ENCODE data around the gene MFAP5. TPM values are rescaled to one million over a fixed set of nuclear protein-coding genes. Genes with fewer than 3 reads are reported as not detected.

MFAP5 gene
- polyA plus RNA-seq, 1 donor (not counting 4 experiments of a cell fraction or from before 2014, with no cell fraction given) = 317 TPM

DNA sequence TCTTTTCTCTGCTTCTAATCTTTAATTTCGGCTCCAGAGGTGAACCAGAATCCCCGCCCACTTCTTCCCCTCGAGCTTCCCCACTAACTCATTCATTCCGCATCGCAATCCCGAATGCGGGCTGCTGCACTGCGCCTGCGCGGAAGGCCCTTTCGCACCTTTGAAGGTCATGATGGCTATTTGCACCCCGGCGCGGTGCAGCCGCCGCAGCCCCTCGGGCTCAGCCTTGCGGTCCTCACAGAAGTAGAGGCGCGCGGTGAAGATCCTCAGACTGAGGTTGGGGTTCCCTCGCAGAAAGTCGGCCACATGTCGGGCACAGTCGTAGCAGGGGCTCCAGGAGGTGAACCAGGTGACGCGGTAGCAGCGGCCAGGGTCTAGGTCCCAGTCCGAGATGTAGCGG is 57.6 kb downstream of the MFAP5 start:
- no peak for TF ChIP-seq EZH2 (IDR thresholded peaks at IDR 0.05; ENCODE audit: low read length)
- TF ChIP-seq, protein P1, sequence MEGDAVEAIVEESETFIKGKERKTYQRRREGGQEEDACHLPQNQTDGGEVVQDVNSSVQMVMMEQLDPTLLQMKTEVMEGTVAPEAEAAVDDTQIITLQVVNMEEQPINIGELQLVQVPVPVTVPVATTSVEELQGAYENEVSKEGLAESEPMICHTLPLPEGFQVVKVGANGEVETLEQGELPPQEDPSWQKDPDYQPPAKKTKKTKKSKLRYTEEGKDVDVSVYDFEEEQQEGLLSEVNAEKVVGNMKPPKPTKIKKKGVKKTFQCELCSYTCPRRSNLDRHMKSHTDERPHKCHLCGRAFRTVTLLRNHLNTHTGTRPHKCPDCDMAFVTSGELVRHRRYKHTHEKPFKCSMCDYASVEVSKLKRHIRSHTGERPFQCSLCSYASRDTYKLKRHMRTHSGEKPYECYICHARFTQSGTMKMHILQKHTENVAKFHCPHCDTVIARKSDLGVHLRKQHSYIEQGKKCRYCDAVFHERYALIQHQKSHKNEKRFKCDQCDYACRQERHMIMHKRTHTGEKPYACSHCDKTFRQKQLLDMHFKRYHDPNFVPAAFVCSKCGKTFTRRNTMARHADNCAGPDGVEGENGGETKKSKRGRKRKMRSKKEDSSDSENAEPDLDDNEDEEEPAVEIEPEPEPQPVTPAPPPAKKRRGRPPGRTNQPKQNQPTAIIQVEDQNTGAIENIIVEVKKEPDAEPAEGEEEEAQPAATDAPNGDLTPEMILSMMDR (optimal IDR thresholded peaks at IDR 0.05 in 1 of 3, IDR thresholded peaks at IDR 0.05 in 1 of 3, conservative IDR thresholded peaks at IDR 0.05 in 1 of 3; ENCODE audit: extremely low read depth in 1 of 3, insufficient read depth in 2 of 3, low read length in 3 of 3) = no peak
- FAIRE-seq = no peak
- Histone ChIP-seq H3K9me3 (ENCODE audit: control insufficient read depth, low read depth, low read length) (no peaks in the 10 kb centered on the region), H3K4me2 (ENCODE audit: control insufficient read depth, extremely low read depth, insufficient read depth, low read depth, low read length) (no peak overlapping the region), H3K4me1 (ENCODE audit: control insufficient read depth, extremely low read depth, insufficient read depth, low read length) (no peaks in the 10 kb centered on the region), H3K9ac (ENCODE audit: control insufficient read depth, extremely low read depth, insufficient read depth, low read length) (no peak overlapping the region), H3K27me3 (ENCODE audit: control insufficient read depth, extremely low read depth, insufficient read depth, low read length) (no peaks in the 10 kb centered on the region), H3K9me1 (ENCODE audit: control insufficient read depth, extremely low read depth, insufficient read depth, low read length) (no peaks in the 10 kb centered on the region), H3K4me3 (ENCODE audit: control insufficient read depth in 2 of 3, extremely low read depth in 1 of 3, insufficient read depth in 2 of 3, low read depth in 1 of 3, low read length in 3 of 3) (no peak overlapping the region), H4K20me1 (ENCODE audit: control insufficient read depth, extremely low read depth, insufficient read depth, low read length) (no peaks in the 10 kb centered on the region), H3K27ac (ENCODE audit: control insufficient read depth, insufficient read depth, low read length) (no peak overlapping the region), H2AFZ (ENCODE audit: control insufficient read depth, low read length) (no peak overlapping the region), H3K79me2 (ENCODE audit: control insufficient read depth, insufficient read depth, low read length) (no peaks in the 10 kb centered on the region), H3K36me3 (ENCODE audit: control insufficient read depth in 2 of 2, extremely low read depth in 1 of 2, insufficient read depth in 2 of 2, low read length in 2 of 2) (no peaks in the 10 kb centered on the region)
- no peak for DNase-seq (ENCODE audit: low read depth, low spot score)
- dilution Hi-C loops (cut with MboI; ENCODE audit: extremely low pct_ligation_motif_present, low sequenced_read_pairs) = no loop called here

DNA sequence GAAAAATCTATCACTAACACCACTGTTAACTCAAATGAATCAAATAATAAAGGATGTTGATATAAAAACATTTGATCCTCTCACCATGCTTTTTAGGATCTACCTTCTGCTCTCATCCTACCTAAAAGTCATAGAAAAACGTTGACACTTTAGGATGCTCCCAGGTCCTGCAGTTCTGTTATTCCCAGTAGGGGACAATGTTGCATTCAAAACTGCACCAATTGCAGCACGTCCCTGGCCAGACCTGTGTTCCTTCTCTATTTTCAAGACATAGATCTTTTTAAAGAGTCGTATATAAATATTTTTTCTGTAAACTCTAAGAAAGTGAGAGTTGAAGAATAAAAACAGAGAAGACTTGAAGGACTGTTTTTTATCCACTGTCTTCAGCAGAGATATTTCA is 58.8 kb downstream of the MFAP5 start:
- H3K27me3 ChIP-seq (ENCODE audit: control insufficient read depth, extremely low read depth, insufficient read depth, low read length) = no peaks in the 10 kb centered on the region
- H3K9me1 ChIP-seq (ENCODE audit: control insufficient read depth, extremely low read depth, insufficient read depth, low read length) = no peaks in the 10 kb centered on the region
- H4K20me1 ChIP-seq (ENCODE audit: control insufficient read depth, extremely low read depth, insufficient read depth, low read length) = no peaks in the 10 kb centered on the region
- dilution Hi-C loops (cut with MboI; ENCODE audit: extremely low pct_ligation_motif_present, low sequenced_read_pairs) = no loop called here
- no peaks in the 10 kb centered on the region for H3K4me1 ChIP-seq (ENCODE audit: control insufficient read depth, extremely low read depth, insufficient read depth, low read length)
- TF ChIP-seq, protein P1 (optimal IDR thresholded peaks at IDR 0.05 in 1 of 3, IDR thresholded peaks at IDR 0.05 in 1 of 3, conservative IDR thresholded peaks at IDR 0.05 in 1 of 3; ENCODE audit: extremely low read depth in 1 of 3, insufficient read depth in 2 of 3, low read length in 3 of 3) = peak in 2 of 3 experiments; percentile 20 to 38
- no peak for TF ChIP-seq EZH2 (IDR thresholded peaks at IDR 0.05; ENCODE audit: low read length)
- no peaks in the 10 kb centered on the region for H3K9me3 ChIP-seq (ENCODE audit: control insufficient read depth, low read depth, low read length)
- no peak overlapping the region for H3K4me3 ChIP-seq (ENCODE audit: control insufficient read depth in 2 of 3, extremely low read depth in 1 of 3, insufficient read depth in 2 of 3, low read depth in 1 of 3, low read length in 3 of 3)
- no peak overlapping the region for H3K4me2 ChIP-seq (ENCODE audit: control insufficient read depth, extremely low read depth, insufficient read depth, low read depth, low read length)
- H3K27ac ChIP-seq (ENCODE audit: control insufficient read depth, insufficient read depth, low read length) = no peak overlapping the region
- no peak overlapping the region for H2AFZ ChIP-seq (ENCODE audit: control insufficient read depth, low read length)
- FAIRE-seq (no peak), DNase-seq (ENCODE audit: low read depth, low spot score) (no peak)
- no peak overlapping the region for H3K9ac ChIP-seq (ENCODE audit: control insufficient read depth, extremely low read depth, insufficient read depth, low read length)
- H3K36me3 ChIP-seq (ENCODE audit: control insufficient read depth in 2 of 2, extremely low read depth in 1 of 2, insufficient read depth in 2 of 2, low read length in 2 of 2) = no peaks in the 10 kb centered on the region
- no peaks in the 10 kb centered on the region for H3K79me2 ChIP-seq (ENCODE audit: control insufficient read depth, insufficient read depth, low read length)

All from keratinocyte (primary cell).